OCI-LY7 (cell line): Measurements from ENCODE around the gene PARD3. TPM values are rescaled to one million over a fixed set of nuclear protein-coding genes. Genes with fewer than 3 reads are reported as not detected.

Source experiments
- BruUV-seq: library from RNA; stranded (reverse); fragments of 400-500 nt; replicated peaks from 2 replicates; lab custom pipeline; 2021; lab: Mats Ljungman, UMichigan
- CTCF ChIA-PET: fragments of 300-600 bp; sonication (Branson Sonifier 250); formaldehyde crosslinking; loops from one replicate; lab custom pipeline; 2022; ENCODE audit warnings: antibody characterized with exemption; ENCODE audit not compliant: unreplicated experiment; lab: Charles Lee
- POLR2A ChIA-PET: fragments of 300-600 bp; sonication (Branson Sonifier 250); formaldehyde crosslinking; loops from one replicate; lab custom pipeline; 2022; ENCODE audit warnings: antibody characterized with exemption; lab: Charles Lee
- DNase-seq: peaks from one replicate; pipeline ENCODE4 v3.0.0-alpha.2; 2015; ENCODE audit warnings: low spot score
- H2AFZ ChIP-seq: fragments of 200-600 bp; sonication (generic), shearing (Covaris generic); 2 replicates; pipeline ENCODE4 v1.6.1; 2014; ENCODE audit warnings: mild to moderate bottlenecking, antibody characterized with exemption, low read length, moderate library complexity
- H3K27ac ChIP-seq: fragments of 200-600 bp; sonication (generic); 2 replicates; pipeline ENCODE4 v1.5.1; 2014; ENCODE audit warnings: mixed run types, low read depth, mild to moderate bottlenecking, moderate library complexity, low read length, inconsistent platforms; ENCODE audit not compliant: poor library complexity, severe bottlenecking
- H3K36me3 ChIP-seq: fragments of 200-600 bp; sonication (generic); 2 replicates; pipeline ENCODE4 v1.6.1; 2014; ENCODE audit warnings: mild to moderate bottlenecking, antibody characterized with exemption, low read length, moderate library complexity, mixed read lengths; ENCODE audit not compliant: insufficient read depth
- H3K4me1 ChIP-seq: fragments of 200-600 bp; sonication (generic); 2 replicates; pipeline ENCODE4 v1.5.1; 2014; ENCODE audit warnings: mild to moderate bottlenecking, low read length; ENCODE audit not compliant: insufficient read depth, poor library complexity, severe bottlenecking
- H3K4me2 ChIP-seq: fragments of 200-600 bp; sonication (generic); 2 replicates; pipeline ENCODE4 v1.6.1; 2014; ENCODE audit warnings: mild to moderate bottlenecking, low read length
- H3K4me3 ChIP-seq: fragments of 200-600 bp; sonication (generic); 2 replicates; pipeline ENCODE4 v1.5.1; 2014; ENCODE audit warnings: mild to moderate bottlenecking, low read depth, low read length; ENCODE audit not compliant: poor library complexity, severe bottlenecking
- H3K79me2 ChIP-seq: fragments of 200-600 bp; sonication (generic); 2 replicates; pipeline ENCODE4 v1.6.1; 2016; ENCODE audit warnings: low read depth, mild to moderate bottlenecking, low read length, moderate library complexity, mixed read lengths; ENCODE audit not compliant: insufficient read depth
- H3K9me2 ChIP-seq: fragments of 200-600 bp; sonication (generic); 2 replicates; pipeline ENCODE4 v1.6.1; 2016; ENCODE audit warnings: mild to moderate bottlenecking, low read length, mixed read lengths; ENCODE audit not compliant: insufficient read depth
- H3K9me3 ChIP-seq: fragments of 200-600 bp; sonication (generic); 2 replicates; pipeline ENCODE4 v1.6.1; 2014; ENCODE audit warnings: mild to moderate bottlenecking, mixed run types, low read length, mixed read lengths
- H4K20me1 ChIP-seq: fragments of 200-600 bp; sonication (generic); 2 replicates; pipeline ENCODE4 v1.6.1; 2014; ENCODE audit warnings: mild to moderate bottlenecking, antibody characterized with exemption, low read length, moderate library complexity, mixed read lengths; ENCODE audit not compliant: insufficient read depth
- EZH2phosphoT487 ChIP-seq: fragments of 200-600 bp; sonication (generic); IDR thresholded peaks from 2 replicates; pipeline ENCODE4 v1.6.1; 2018; ENCODE audit warnings: low read depth, borderline replicate concordance, mild to moderate bottlenecking, mixed run types, antibody characterized with exemption, low read length, moderate library complexity, mixed read lengths
- intact Hi-C: fragments of 100-400 bp; cut with micrococcal nuclease; formaldehyde crosslinking; loops from one replicate; pipeline ENCODE4 v1.10.0; 2022; ENCODE audit not compliant: unreplicated experiment
- total RNA-seq, 2 experiments: library from RNA; depleted of rRNA in 1 of 2; stranded (reverse); fragments of >200 nt in 1 of 2; shearing (Covaris generic) in 1 of 2; gene quantifications; 2 replicates each; pipeline ENCODE4 v1.2.3, GENCODE V29; 2014 to 2022
- TF ChIP-seq, protein P1 (sequence below): fragments of 200-600 bp; sonication (generic); conservative IDR thresholded peaks from 2 replicates; pipeline ENCODE4 v1.5.1; 2014; ENCODE audit warnings: mild to moderate bottlenecking, antibody characterized with exemption, low read length, moderate library complexity, mixed read lengths

PARD3 gene
- total RNA-seq, 2 experiments from 2014 or later: not detected

DNA sequence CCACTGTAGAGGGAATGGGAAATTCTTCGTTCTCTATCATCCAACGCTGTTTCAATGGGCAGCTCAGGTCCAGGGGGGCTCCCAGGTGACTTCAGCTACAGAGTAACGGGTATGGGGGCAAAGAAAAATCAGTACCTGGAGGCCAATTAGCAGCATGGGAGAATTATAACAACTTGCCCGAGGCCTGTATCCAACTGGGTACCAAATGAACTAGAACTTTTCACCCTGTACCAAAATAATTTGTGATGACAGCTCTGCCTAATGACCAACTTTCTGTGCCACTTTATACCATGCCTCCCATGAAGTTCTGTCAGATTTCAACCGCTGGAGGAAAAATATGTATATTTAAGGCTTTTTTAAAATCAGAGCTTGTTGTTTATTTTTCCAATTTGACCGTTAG is 467.1 kb downstream of the PARD3 start:
- no peak overlapping the region for H2AFZ ChIP-seq
- H3K4me1 ChIP-seq: no peaks in the 10 kb centered on the region
- H4K20me1 ChIP-seq: no peaks in the 10 kb centered on the region
- intact Hi-C loops: no loop called here
- DNase-seq: no peak
- no peak overlapping the region for H3K4me3 ChIP-seq
- POLR2A ChIA-PET: interaction anchor here (0.7 to 1.4 kb wide), 2 partner anchors 10 to 11 kb away, joined by 3 to 4 read pairs; no protein-coding TSS in a partner anchor
- no peaks in the 10 kb centered on the region for H3K9me2 ChIP-seq
- CTCF ChIA-PET: no interaction called here
- TF ChIP-seq, protein P1, sequence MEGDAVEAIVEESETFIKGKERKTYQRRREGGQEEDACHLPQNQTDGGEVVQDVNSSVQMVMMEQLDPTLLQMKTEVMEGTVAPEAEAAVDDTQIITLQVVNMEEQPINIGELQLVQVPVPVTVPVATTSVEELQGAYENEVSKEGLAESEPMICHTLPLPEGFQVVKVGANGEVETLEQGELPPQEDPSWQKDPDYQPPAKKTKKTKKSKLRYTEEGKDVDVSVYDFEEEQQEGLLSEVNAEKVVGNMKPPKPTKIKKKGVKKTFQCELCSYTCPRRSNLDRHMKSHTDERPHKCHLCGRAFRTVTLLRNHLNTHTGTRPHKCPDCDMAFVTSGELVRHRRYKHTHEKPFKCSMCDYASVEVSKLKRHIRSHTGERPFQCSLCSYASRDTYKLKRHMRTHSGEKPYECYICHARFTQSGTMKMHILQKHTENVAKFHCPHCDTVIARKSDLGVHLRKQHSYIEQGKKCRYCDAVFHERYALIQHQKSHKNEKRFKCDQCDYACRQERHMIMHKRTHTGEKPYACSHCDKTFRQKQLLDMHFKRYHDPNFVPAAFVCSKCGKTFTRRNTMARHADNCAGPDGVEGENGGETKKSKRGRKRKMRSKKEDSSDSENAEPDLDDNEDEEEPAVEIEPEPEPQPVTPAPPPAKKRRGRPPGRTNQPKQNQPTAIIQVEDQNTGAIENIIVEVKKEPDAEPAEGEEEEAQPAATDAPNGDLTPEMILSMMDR: no peak
- no peak for TF ChIP-seq EZH2phosphoT487
- H3K4me2 ChIP-seq: no peak overlapping the region
- H3K79me2 ChIP-seq: no peaks in the 10 kb centered on the region
- BruUV-seq: no TSS peak
- H3K9me3 ChIP-seq: no peaks in the 10 kb centered on the region
- H3K36me3 ChIP-seq: no peaks in the 10 kb centered on the region
- no peak overlapping the region for H3K27ac ChIP-seq

DNA sequence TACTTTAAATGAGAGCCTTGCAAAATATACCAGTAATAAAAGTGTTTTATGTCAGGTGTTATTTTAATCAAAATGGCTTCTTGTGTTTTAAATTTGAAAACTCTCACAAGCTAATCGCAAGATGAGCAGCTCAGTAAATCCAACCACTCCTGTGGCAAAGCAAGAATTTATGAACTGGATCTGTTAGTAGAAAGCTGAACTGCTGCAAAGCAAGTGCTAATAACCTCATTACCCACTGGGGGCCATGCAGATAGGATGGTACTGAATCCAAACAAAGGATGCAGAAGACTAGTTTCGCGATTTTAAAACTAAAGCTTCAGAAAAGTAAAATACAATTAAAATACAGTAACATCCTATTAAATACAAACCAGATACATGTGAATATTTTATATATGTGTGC is 468.0 kb downstream of the PARD3 start:
- TF ChIP-seq, protein P1: no peak
- no peak for TF ChIP-seq EZH2phosphoT487
- H3K4me3 ChIP-seq: no peak overlapping the region
- intact Hi-C loops: no loop called here
- no peaks in the 10 kb centered on the region for H3K9me3 ChIP-seq
- H3K4me1 ChIP-seq: no peaks in the 10 kb centered on the region
- H3K27ac ChIP-seq: no peak overlapping the region
- ChIA-PET POLR2A (interaction anchor here (1.4 kb wide), 1 partner anchor 11 kb away, joined by 4 read pairs; no protein-coding TSS in a partner anchor), CTCF (no interaction called here)
- no peaks in the 10 kb centered on the region for H4K20me1 ChIP-seq
- no peaks in the 10 kb centered on the region for H3K36me3 ChIP-seq
- H3K79me2 ChIP-seq: no peaks in the 10 kb centered on the region
- DNase-seq: no peak
- H2AFZ ChIP-seq: no peak overlapping the region
- no peak overlapping the region for H3K4me2 ChIP-seq
- no peaks in the 10 kb centered on the region for H3K9me2 ChIP-seq
- no TSS peak for BruUV-seq

DNA sequence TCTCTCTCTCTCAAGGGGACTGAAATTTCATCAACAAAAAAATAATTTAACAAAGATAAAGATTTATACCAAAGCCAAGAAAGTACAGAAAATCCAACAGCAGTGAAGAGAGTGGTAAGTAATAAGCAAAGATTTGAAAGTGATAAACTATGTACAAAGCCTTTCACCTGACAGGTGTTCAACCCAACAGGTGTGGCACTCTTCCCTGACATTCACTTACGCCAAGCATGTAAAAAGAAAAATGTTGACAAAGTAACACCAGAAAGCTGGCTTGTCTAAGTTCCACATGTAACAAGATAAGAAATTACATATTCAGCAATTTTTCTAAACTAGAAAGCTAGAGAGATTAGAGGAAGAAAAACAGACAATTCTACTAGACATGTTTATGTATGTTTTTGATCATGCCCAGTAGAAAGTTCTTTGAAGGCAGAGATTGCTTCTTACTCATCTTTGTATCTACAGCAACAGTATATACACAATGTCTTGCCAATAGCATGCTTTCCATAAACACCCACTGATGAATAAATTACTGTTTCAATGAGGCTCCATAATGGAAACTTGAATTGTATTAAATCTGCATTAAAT is 468.5 kb downstream of the PARD3 start:
- DNase-seq: no peak
- Histone ChIP-seq H3K27ac (no peak overlapping the region), H3K4me3 (no peak overlapping the region), H4K20me1 (no peaks in the 10 kb centered on the region), H3K36me3 (no peaks in the 10 kb centered on the region), H3K4me2 (no peak overlapping the region), H3K4me1 (no peaks in the 10 kb centered on the region), H3K9me2 (no peaks in the 10 kb centered on the region), H3K9me3 (no peaks in the 10 kb centered on the region), H2AFZ (no peak overlapping the region), H3K79me2 (no peaks in the 10 kb centered on the region)
- ChIA-PET POLR2A (no interaction called here), CTCF (no interaction called here)
- intact Hi-C loops: no loop called here
- no peak for TF ChIP-seq EZH2phosphoT487
- TF ChIP-seq, protein P1: no peak
- BruUV-seq: no TSS peak
